ENCODE results near the gene FBXW9.

GRCh38 chr19:12680034-12680433 is 16.4 kb downstream of the FBXW9 start:
- no peak for TF ChIP-seq CTCF (IDR thresholded peaks at IDR 0.05 in 8 of 11, conservative IDR thresholded peaks at IDR 0.05 in 3 of 11)
- no peak for TF ChIP-seq POLR2AphosphoS5 (IDR thresholded peaks at IDR 0.05)
